A673 (cell line): ENCODE measurements around the gene HMGB2.

ENCODE experiments used
- CTCF ChIP-seq: fragments of 300-800, 200-600 bp; sonication (generic); conservative IDR thresholded peaks from 2 replicates; pipeline ENCODE4 v1.5.1; 2017; ENCODE audit warnings: low read depth, mild to moderate bottlenecking, antibody characterized with exemption, low read length, moderate library complexity, mixed read lengths
- EZH2 ChIP-seq: fragments of 200-600 bp; sonication (generic); IDR thresholded peaks from 2 replicates; pipeline ENCODE4 v1.6.1; 2017; ENCODE audit warnings: borderline replicate concordance, low read depth, mild to moderate bottlenecking, mixed read lengths, antibody characterized with exemption, low read length; ENCODE audit not compliant: poor library complexity, severe bottlenecking

- TF ChIP-seq CTCF (no peak), EZH2 (no peak)
Observed at GRCh38 chr4:173334085-173334890, at the start of gene HMGB2.
